ENCODE measurements around the gene NTM.

GRCh38 chr11:131957875-131958274 is 587.5 kb downstream of the NTM start:
- TF ChIP-seq EZH2 (IDR thresholded peaks at IDR 0.05) (no peak), POLR2AphosphoS5 (IDR thresholded peaks at IDR 0.05; ENCODE audit: borderline replicate concordance, low read depth, low read length) (no peak), FOXP2 (optimal IDR thresholded peaks at IDR 0.05; ENCODE audit: control extremely low read depth, extremely low read length, insufficient read depth) (no peak)
